Measurements from ENCODE around the gene AARS1.
"Not testable (repeated sequence)": the region's sequence is repeated elsewhere in the genome, so short reads cannot be mapped to it uniquely, and the experiment has no call there.

The AARS1 gene

GRCh38 chr16:70271696-70272095 lies 17.6 kb downstream of the AARS1 start:
- no peak for DNase-seq

DNA sequence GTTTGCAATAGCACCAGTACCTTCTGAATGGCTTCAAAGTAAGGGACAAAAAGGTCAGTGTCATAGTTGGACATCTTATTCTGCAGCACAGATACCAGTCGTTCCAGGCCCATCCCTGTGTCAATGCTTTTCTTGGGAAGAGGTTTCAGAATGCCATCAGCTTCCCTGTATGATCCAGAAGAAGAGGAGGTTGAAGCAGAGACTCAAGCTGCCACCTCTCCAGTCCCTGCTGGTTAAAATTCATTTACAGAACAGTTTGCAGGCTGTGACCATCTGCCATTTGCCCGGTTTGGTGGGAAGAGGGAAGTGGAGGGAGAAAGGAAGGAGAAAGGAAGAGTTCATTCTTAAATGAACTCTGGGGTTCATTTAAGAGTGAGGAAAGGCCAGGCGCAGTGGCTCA lies 19.1 kb downstream of the AARS1 start:
- DNase-seq, result no peak

DNA sequence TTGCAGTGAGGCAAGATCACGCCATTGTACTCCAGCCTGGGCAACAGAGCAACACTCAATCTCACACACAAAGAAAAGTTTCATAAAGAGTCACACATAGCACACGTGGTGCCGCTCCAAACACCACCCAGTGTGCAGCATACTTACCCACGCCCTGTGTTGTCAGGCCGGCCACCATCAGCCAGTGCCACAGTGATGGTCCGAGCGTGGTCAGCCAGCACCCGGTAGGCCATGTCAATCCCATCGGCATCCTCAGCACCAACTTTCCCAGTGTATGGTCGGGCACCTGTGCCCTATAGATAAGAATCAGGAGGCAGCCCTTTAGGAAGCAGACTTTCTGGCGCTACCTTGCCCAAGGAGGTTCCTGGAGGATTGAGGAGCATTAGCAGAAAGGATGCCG lies 19.8 kb downstream of the AARS1 start:
- no peak for DNase-seq

DNA sequence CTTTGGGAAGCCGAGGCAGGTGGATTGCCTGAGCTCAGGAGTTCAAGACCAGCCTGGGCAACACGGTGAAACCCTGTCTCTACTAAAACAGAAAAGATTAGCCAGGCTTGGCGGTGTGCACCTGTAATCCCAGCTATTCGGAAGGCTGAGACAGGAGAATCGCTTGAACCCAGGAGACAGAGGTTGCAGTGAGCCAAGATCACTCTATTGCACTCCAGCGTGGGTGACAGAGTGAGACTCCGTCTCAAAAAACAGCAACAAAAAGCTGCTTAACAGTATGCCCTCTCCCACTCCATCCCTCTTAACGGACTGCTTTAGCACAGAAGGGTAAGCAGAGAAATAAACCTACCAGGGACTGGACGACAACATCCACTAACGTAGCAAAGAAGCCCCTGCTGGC lies 21.4 kb downstream of the AARS1 start:
- not testable (repeated sequence) for DNase-seq

GRCh38 chr16:70267516-70267915 lies 21.8 kb downstream of the AARS1 start:
- DNase-seq, result peak in 4 of 56 donors; percentile 7 to 18 (median 8)

GRCh38 chr16:70259903-70260302 lies 29.4 kb downstream of the AARS1 start:
- not testable (repeated sequence) for DNase-seq

- no peak for DNase-seq
Observed at GRCh38 chr16:70258946-70259345, 30.4 kb downstream of the AARS1 start.

DNA sequence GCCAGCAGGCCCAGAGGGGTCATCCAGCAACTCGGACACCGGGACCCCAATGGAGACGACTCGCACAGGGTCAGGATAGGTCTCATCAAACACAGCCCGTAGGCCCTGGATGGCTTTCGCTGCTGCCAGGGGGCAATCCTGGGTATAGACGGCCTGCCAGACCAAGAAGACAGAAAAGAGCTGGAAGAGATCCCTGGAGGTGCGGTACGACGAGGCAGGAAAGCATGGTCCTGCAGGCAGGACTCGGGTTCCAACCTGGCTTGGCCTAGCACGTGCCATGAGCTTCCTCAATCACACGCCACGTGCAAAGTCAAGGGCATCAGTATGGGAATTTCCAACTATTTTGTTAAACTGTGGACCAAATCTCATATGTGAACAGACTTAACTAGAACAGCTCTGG lies 31.2 kb downstream of the AARS1 start:
- DNase-seq, result no peak

- DNase-seq, result no peak
Observed at GRCh38 chr16:70257391-70257790, 31.9 kb downstream of the AARS1 start.

DNA sequence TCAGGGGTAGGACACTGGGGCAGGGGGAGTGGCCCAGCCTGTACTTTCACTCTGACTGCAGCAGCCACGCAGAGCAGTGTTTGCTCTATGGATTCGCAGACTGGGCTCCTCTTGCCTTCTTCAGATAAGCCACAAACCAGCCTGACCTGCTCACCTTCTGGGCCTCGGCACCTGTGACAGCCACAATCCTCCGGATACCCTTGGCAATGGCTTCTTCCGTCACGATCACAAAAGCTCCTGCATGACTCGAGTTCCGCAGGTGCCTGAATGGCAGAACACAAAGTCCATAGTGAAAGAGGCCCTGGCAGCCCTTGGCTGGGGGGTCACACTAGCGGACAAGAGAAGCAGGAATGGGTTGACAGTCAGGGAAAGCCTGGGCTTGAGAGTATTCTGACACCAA lies 33.7 kb downstream of the AARS1 start:
- no peak for DNase-seq

- no peak for DNase-seq
Observed at GRCh38 chr16:70254965-70255286, 34.4 kb downstream of the AARS1 start.

- no peak for DNase-seq
Observed at GRCh38 chr16:70254180-70254964, 34.9 kb downstream of the AARS1 start.

GRCh38 chr16:70253291-70254106 lies 35.8 kb downstream of the AARS1 start:
- DNase-seq, result peak in 2 of 56 donors; percentile 5 to 25

DNA sequence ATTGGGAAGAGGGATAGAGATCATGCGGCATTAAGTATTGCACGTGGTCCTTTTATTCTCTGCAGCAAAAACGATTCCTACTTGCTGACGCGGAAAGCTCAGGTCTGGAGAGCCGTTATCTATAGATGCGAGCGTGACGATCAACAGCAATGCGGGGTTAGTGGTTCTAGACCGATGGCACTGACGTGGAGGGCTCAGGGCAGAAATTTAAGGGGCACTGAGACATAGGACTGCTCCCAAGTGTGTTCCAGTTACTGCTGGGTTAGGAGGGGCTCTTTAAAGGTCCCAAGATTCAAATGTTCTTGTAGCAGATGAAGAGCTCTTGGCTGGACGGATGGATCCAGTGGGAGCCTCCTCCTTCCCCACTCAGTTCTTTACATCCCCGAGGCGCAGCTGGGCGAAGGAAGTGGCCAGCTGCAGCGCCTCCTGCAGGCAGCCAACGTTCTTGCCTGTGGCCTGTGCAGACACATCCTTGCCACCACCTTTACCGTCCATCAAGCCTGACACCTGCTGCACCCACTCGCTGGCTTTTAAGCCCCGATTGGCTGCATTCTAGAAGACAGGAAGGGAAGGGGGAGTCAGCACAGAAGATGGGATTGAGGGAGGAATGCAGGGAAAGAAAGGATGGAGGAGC lies 36.8 kb downstream of the AARS1 start:
- no peak for DNase-seq

GRCh38 chr16:70251629-70252354 lies 37.5 kb downstream of the AARS1 start, which contains the start of gene EXOSC6:
Gene EXOSC6 (minus strand): TSS chr16:70251940. CDS start chr16:70251900, 40 bp downstream.
- DNase-seq, result peak; percentile 21 to 94 (median 82)

GRCh38 chr16:70250748-70251628 lies 38.3 kb downstream of the AARS1 start:
- DNase-seq, result peak in 10 of 56 donors; percentile 26 to 68 (median 46)

- DNase-seq, result not testable (repeated sequence)
Observed at GRCh38 chr16:70249697-70250096, 39.6 kb downstream of the AARS1 start.

GRCh38 chr16:70238773-70239172 lies 50.5 kb downstream of the AARS1 start:
- DNase-seq, result not testable (repeated sequence)

DNA sequence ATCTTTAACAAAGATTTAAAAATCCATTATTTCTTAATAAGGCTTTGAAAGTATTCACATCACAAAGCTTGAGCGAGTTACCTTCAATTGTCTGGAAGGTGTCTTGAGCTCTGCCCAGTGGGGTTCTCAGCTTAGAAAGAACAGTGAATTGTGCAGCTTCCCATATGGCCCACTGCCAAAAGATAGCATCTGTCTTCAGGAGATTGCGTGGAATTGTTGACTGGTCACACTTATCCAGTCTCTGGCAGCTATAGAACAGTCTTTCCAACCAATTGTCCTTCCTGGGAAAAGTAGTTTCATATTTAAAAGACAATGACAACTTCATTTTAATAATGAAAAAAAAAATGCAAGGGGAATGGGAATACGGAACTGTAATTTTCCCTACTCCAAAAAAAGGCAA lies 57.5 kb downstream of the AARS1 start:
- not testable (repeated sequence) for DNase-seq

- DNase-seq, result not testable (repeated sequence)
Observed at GRCh38 chr16:70226024-70226423, 63.3 kb downstream of the AARS1 start.

Data from amygdala (tissue), 56 donors.